Suprapubic skin (tissue), 4 donors: Measurements from ENCODE around the gene FIGN.

Experiments
- EP300 ChIP-seq: sonication (generic); formaldehyde crosslinking; IDR thresholded peaks from one replicate; pipeline ENCODE4 v1.6.1; 2017; ENCODE audit warnings: antibody characterized with exemption
- POLR2A ChIP-seq, 2 donors: fragments of 450-650 bp; IDR thresholded peaks; one replicate each; pipeline ENCODE4 v1.6.1; 2017; ENCODE audit warnings: antibody characterized with exemption in 2 of 2, mild to moderate bottlenecking in 2 of 2, moderate library complexity in 2 of 2
- POLR2AphosphoS5 ChIP-seq, 3 donors: sonication (generic); formaldehyde crosslinking; IDR thresholded peaks; one replicate each; pipeline ENCODE4 v1.6.1; 2017; ENCODE audit warnings: antibody characterized with exemption in 3 of 3
- TF ChIP-seq, protein P1 (sequence below), 2 donors: fragments of 200-600 bp in 1 of 2; fragments of 450-650 bp in 1 of 2; sonication (generic) in 1 of 2; IDR thresholded peaks; one replicate each; pipeline ENCODE4 v1.5.1; 2016 to 2019; ENCODE audit warnings: antibody characterized with exemption in 2 of 2, mild to moderate bottlenecking in 1 of 2, moderate library complexity in 1 of 2

GRCh38 chr2:163729636-163730273 lies 6.1 kb downstream of the FIGN start:
- no peak for TF ChIP-seq POLR2A (IDR thresholded peaks at IDR 0.05)
- TF ChIP-seq, protein P1, sequence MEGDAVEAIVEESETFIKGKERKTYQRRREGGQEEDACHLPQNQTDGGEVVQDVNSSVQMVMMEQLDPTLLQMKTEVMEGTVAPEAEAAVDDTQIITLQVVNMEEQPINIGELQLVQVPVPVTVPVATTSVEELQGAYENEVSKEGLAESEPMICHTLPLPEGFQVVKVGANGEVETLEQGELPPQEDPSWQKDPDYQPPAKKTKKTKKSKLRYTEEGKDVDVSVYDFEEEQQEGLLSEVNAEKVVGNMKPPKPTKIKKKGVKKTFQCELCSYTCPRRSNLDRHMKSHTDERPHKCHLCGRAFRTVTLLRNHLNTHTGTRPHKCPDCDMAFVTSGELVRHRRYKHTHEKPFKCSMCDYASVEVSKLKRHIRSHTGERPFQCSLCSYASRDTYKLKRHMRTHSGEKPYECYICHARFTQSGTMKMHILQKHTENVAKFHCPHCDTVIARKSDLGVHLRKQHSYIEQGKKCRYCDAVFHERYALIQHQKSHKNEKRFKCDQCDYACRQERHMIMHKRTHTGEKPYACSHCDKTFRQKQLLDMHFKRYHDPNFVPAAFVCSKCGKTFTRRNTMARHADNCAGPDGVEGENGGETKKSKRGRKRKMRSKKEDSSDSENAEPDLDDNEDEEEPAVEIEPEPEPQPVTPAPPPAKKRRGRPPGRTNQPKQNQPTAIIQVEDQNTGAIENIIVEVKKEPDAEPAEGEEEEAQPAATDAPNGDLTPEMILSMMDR (IDR thresholded peaks at IDR 0.05): no peak
- TF ChIP-seq EP300: no peak
- no peak for TF ChIP-seq POLR2AphosphoS5 (IDR thresholded peaks at IDR 0.05)
